Karpas-422 (cell line): Measurements from ENCODE around the gene GTF2F2. TPM values are rescaled to one million over a fixed set of nuclear protein-coding genes. Genes with fewer than 3 reads are reported as not detected.

ENCODE experiments used
- DNase-seq: peaks from one replicate; pipeline ENCODE4 v3.0.0-alpha.2; 2015
- H2AFZ ChIP-seq: fragments of 200-600 bp; sonication (generic); 2 replicates; pipeline ENCODE4 v1.6.1; 2014; ENCODE audit warnings: antibody characterized with exemption, low read length, mixed read lengths
- H3K27ac ChIP-seq: fragments of 200-600 bp; sonication (generic); 2 replicates; pipeline ENCODE4 v1.5.1; 2014; ENCODE audit warnings: mild to moderate bottlenecking, low read length, moderate library complexity
- H3K27me3 ChIP-seq: fragments of 200-600 bp; sonication (generic); 2 replicates; pipeline ENCODE4 v1.6.1; 2014; ENCODE audit warnings: low read length, mixed read lengths
- H3K36me3 ChIP-seq: fragments of 200-600 bp; sonication (generic); 2 replicates; pipeline ENCODE4 v1.6.1; 2014; ENCODE audit warnings: low read length, mixed read lengths; ENCODE audit not compliant: insufficient read depth
- H3K4me1 ChIP-seq: fragments of 200-600 bp; sonication (generic); 2 replicates; pipeline ENCODE4 v1.6.1; 2014; ENCODE audit warnings: mild to moderate bottlenecking, low read length, mixed read lengths
- H3K4me2 ChIP-seq: fragments of 200-600 bp; sonication (generic); 2 replicates; pipeline ENCODE4 v1.6.1; 2014; ENCODE audit warnings: low read length, low read depth, mild to moderate bottlenecking; ENCODE audit not compliant: poor library complexity, severe bottlenecking
- H3K4me3 ChIP-seq: fragments of 200-600 bp; sonication (generic); 2 replicates; pipeline ENCODE4 v1.5.1; 2014; ENCODE audit warnings: mild to moderate bottlenecking, antibody characterized with exemption, low read length, mixed read lengths
- H3K79me2 ChIP-seq: fragments of 200-600 bp; sonication (generic); 2 replicates; pipeline ENCODE4 v1.6.1; 2014; ENCODE audit warnings: mild to moderate bottlenecking, low read length, mixed read lengths
- H3K9ac ChIP-seq: fragments of 200-600 bp; sonication (generic); 2 replicates; pipeline ENCODE4 v1.6.0; 2014; ENCODE audit warnings: low read length
- H3K9me2 ChIP-seq: fragments of 200-600 bp; sonication (generic), shearing (Covaris generic); replicated peaks from 2 replicates; pipeline ENCODE4 v1.6.0; 2014; ENCODE audit warnings: mild to moderate bottlenecking, low read length, moderate library complexity; ENCODE audit not compliant: insufficient read depth
- H3K9me3 ChIP-seq: fragments of 300-700, 200-600 bp; sonication (generic); 2 replicates; pipeline ENCODE4 v1.6.1; 2014; ENCODE audit warnings: low read length, mixed read lengths
- H4K20me1 ChIP-seq: fragments of 200-600 bp; sonication (generic); 2 replicates; pipeline ENCODE4 v1.6.1; 2014; ENCODE audit warnings: mild to moderate bottlenecking, antibody characterized with exemption, low read length, low read depth; ENCODE audit not compliant: insufficient read depth
- total RNA-seq: library from RNA; depleted of rRNA; stranded (reverse); fragments of >200 nt; shearing (Covaris generic); gene quantifications from 2 replicates; pipeline ENCODE4 v1.2.3, GENCODE V29; 2014; ENCODE audit warnings: low replicate concordance

The GTF2F2 gene
- total RNA-seq, 1 experiment from 2014 or later: 31.7 TPM

GRCh38 chr13:45100573-45101262 lies 19.6 kb upstream of the GTF2F2 start:
- Histone ChIP-seq H3K4me3 (no peak overlapping the region), H4K20me1 (no peaks in the 10 kb centered on the region), H3K9ac (no peak overlapping the region), H3K36me3 (no peaks in the 10 kb centered on the region), H3K4me2 (no peak overlapping the region), H3K79me2 (no peaks in the 10 kb centered on the region), H3K27ac (no peak overlapping the region), H2AFZ (no peak overlapping the region), H3K27me3 (no peaks in the 10 kb centered on the region), H3K9me3 (0 out of 2 replicates have a peak, but pooled peaks cover 6% of the 10 kb centered on the region), H3K9me2 (no peaks in the 10 kb centered on the region), H3K4me1 (no peaks in the 10 kb centered on the region)
- DNase-seq: no peak

DNA sequence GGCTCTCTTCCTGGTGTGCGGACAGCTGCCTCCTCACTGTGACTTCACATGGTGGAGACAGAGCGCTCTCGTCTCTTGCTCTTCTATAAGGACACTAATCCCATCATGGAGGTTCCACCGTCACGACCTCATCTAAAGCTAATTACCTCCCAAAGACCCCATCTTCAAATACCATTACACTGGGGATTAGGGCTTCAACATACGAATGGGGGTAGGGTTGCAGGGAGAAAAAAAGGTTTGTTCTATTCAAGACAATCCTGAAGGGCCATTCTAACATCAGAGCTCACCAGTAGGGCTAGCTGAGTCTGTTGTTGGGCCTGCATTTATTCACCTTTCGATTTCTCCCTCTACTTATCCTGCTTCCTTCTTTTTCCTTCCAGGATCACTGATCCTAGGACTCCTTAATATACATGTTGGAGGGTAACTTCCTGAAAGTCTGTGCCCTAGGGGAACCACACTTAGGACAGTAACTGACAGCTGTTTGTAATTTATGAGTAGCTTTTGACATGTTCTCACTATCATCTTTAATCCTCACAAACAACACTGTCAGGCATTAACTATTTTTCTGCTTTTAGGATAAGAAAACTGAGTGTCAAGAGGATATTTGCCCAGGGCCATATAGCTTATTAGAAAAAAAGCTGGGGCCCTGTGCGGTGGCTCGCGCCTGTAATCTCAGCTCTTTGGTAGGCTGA lies 18.8 kb upstream of the GTF2F2 start:
- no peak for DNase-seq
- H2AFZ ChIP-seq: no peak overlapping the region
- H3K4me2 ChIP-seq: no peak overlapping the region

GRCh38 chr13:45102136-45102507 lies 18.2 kb upstream of the GTF2F2 start:
- no peaks in the 10 kb centered on the region for H3K36me3 ChIP-seq
- no peak overlapping the region for H3K27ac ChIP-seq
- 0 out of 2 replicates have a peak, but pooled peaks cover 6% of the 10 kb centered on the region for H3K9me3 ChIP-seq
- no peak overlapping the region for H2AFZ ChIP-seq
- no peaks in the 10 kb centered on the region for H3K9me2 ChIP-seq
- no peaks in the 10 kb centered on the region for H3K79me2 ChIP-seq
- H3K4me1 ChIP-seq: no peaks in the 10 kb centered on the region
- DNase-seq: no peak
- H4K20me1 ChIP-seq: no peaks in the 10 kb centered on the region
- no peak overlapping the region for H3K4me3 ChIP-seq
- no peaks in the 10 kb centered on the region for H3K27me3 ChIP-seq
- no peak overlapping the region for H3K4me2 ChIP-seq
- no peak overlapping the region for H3K9ac ChIP-seq

More for the DNA sequence above, 18.8 kb upstream of the GTF2F2 start:
- no peaks in the 10 kb centered on the region for H3K27me3 ChIP-seq
- no peak overlapping the region for H3K4me3 ChIP-seq
- H3K9me3 ChIP-seq: 0 out of 2 replicates have a peak, but pooled peaks cover 6% of the 10 kb centered on the region
- H3K36me3 ChIP-seq: no peaks in the 10 kb centered on the region
- no peak overlapping the region for H3K9ac ChIP-seq
- H3K27ac ChIP-seq: no peak overlapping the region
- no peaks in the 10 kb centered on the region for H3K79me2 ChIP-seq
- H3K4me1 ChIP-seq: no peaks in the 10 kb centered on the region
- H3K9me2 ChIP-seq: no peaks in the 10 kb centered on the region
- H4K20me1 ChIP-seq: no peaks in the 10 kb centered on the region

GRCh38 chr13:45103449-45103848 lies 16.9 kb upstream of the GTF2F2 start:
- Histone ChIP-seq H3K9me3 (no peaks in the 10 kb centered on the region), H3K4me1 (no peaks in the 10 kb centered on the region), H2AFZ (no peak overlapping the region), H3K9me2 (no peaks in the 10 kb centered on the region), H3K36me3 (no peaks in the 10 kb centered on the region), H3K79me2 (no peaks in the 10 kb centered on the region), H3K27me3 (no peaks in the 10 kb centered on the region), H3K27ac (no peak overlapping the region), H3K4me3 (no peak overlapping the region), H3K9ac (no peak overlapping the region), H3K4me2 (no peak overlapping the region), H4K20me1 (no peaks in the 10 kb centered on the region)
- no peak for DNase-seq

- Histone ChIP-seq H3K9ac (no peak overlapping the region), H3K79me2 (no peaks in the 10 kb centered on the region), H4K20me1 (no peaks in the 10 kb centered on the region), H3K27ac (no peak overlapping the region), H3K4me1 (no peaks in the 10 kb centered on the region), H3K36me3 (no peaks in the 10 kb centered on the region), H3K9me2 (no peaks in the 10 kb centered on the region), H3K4me2 (no peak overlapping the region), H3K9me3 (no peaks in the 10 kb centered on the region), H3K27me3 (no peaks in the 10 kb centered on the region), H3K4me3 (no peak overlapping the region), H2AFZ (no peak overlapping the region)
- no peak for DNase-seq
Observed at GRCh38 chr13:45104261-45104660, 16.0 kb upstream of the GTF2F2 start.

- H3K79me2 ChIP-seq: no peaks in the 10 kb centered on the region
- DNase-seq: no peak
- H3K9me3 ChIP-seq: no peaks in the 10 kb centered on the region
- no peaks in the 10 kb centered on the region for H3K9me2 ChIP-seq
- H3K4me3 ChIP-seq: no peak overlapping the region
- no peak overlapping the region for H3K27ac ChIP-seq
- no peaks in the 10 kb centered on the region for H3K4me1 ChIP-seq
- H3K27me3 ChIP-seq: no peaks in the 10 kb centered on the region
- no peak overlapping the region for H2AFZ ChIP-seq
- no peaks in the 10 kb centered on the region for H3K36me3 ChIP-seq
- H4K20me1 ChIP-seq: no peaks in the 10 kb centered on the region
- no peak overlapping the region for H3K9ac ChIP-seq
- H3K4me2 ChIP-seq: no peak overlapping the region
Observed at GRCh38 chr13:45105895-45106294, 14.4 kb upstream of the GTF2F2 start.

- H3K9ac ChIP-seq: no peak overlapping the region
- H3K27ac ChIP-seq: no peak overlapping the region
- H3K9me3 ChIP-seq: no peaks in the 10 kb centered on the region
- H2AFZ ChIP-seq: no peak overlapping the region
- H3K4me1 ChIP-seq: no peaks in the 10 kb centered on the region
- H3K27me3 ChIP-seq: no peaks in the 10 kb centered on the region
- no peaks in the 10 kb centered on the region for H4K20me1 ChIP-seq
- H3K36me3 ChIP-seq: no peaks in the 10 kb centered on the region
- H3K9me2 ChIP-seq: no peaks in the 10 kb centered on the region
- H3K79me2 ChIP-seq: no peaks in the 10 kb centered on the region
- H3K4me2 ChIP-seq: no peak overlapping the region
- H3K4me3 ChIP-seq: no peak overlapping the region
- no peak for DNase-seq
Observed at GRCh38 chr13:45107539-45107938, 12.8 kb upstream of the GTF2F2 start.

DNA sequence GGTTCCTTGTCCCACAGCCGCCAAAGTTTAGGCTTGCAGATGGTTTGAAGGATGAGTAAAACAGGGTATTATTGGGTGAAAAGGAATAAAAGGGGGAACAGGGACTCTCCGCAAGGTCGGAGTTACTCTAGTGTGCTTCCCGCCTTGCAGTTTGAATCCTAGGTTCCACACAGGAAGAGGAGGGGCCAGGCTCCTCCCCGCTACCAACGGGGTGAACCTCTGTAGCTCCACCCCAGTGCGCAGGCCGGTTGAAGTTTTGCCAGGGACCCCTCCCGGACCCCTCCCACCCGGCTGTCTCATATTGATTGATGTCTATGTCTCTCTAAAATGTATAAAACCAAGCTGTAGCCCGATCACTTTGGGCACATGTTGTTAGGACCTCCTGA lies 11.6 kb upstream of the GTF2F2 start:
- no peaks in the 10 kb centered on the region for H3K79me2 ChIP-seq
- H3K9me2 ChIP-seq: no peaks in the 10 kb centered on the region
- H3K4me1 ChIP-seq: peaks cover 3% of the 10 kb centered on the region; the same call in 1 of the 2 replicates
- no peak overlapping the region for H3K9ac ChIP-seq
- DNase-seq: no peak
- no peak overlapping the region for H3K4me2 ChIP-seq
- no peak overlapping the region for H3K4me3 ChIP-seq
- H3K36me3 ChIP-seq: no peaks in the 10 kb centered on the region
- H2AFZ ChIP-seq: no peak overlapping the region
- H3K9me3 ChIP-seq: no peaks in the 10 kb centered on the region
- H3K27ac ChIP-seq: no peak overlapping the region
- H4K20me1 ChIP-seq: no peaks in the 10 kb centered on the region
- no peaks in the 10 kb centered on the region for H3K27me3 ChIP-seq
